MCF 10A (cell line): ENCODE results near the gene MYL3. TPM values are rescaled to one million over a fixed set of nuclear protein-coding genes. Genes with fewer than 3 reads are reported as not detected.

ENCODE experiments used
- BruUV-seq: library from RNA; stranded (reverse); fragments of 400-500 nt; replicated peaks from 2 replicates; lab custom pipeline; 2021; lab: Mats Ljungman, UMichigan
- CTCF ChIA-PET: fragments of 300-600 bp; sonication (Branson Sonifier 250); formaldehyde crosslinking; extraction: SDS; loops from one replicate; lab custom pipeline; 2021; ENCODE audit warnings: antibody characterized with exemption, inconsistent platforms; lab: Yijun Ruan, JAX
- POLR2A ChIA-PET: fragments of 300-600, 350-650 bp; sonication (Branson Sonifier 250); formaldehyde crosslinking; extraction: SDS; loops from one replicate; lab custom pipeline; 2020; ENCODE audit warnings: antibody characterized with exemption, inconsistent platforms; lab: Yijun Ruan, JAX
- DNase-seq: peaks from one replicate; pipeline ENCODE4 v3.0.0-alpha.2; 2018; ENCODE audit not compliant: unreplicated experiment
- H3K27ac Mint-ChIP-seq: one replicate; pipeline ENCODE4 v1.8.0; 2022; ENCODE audit warnings: mild to moderate bottlenecking, low read depth, mixed read lengths; ENCODE audit not compliant: unreplicated experiment
- H3K27me3 Mint-ChIP-seq: one replicate; pipeline ENCODE4 v1.8.0; 2022; ENCODE audit warnings: mixed read lengths; ENCODE audit not compliant: insufficient read depth, unreplicated experiment
- H3K36me3 Mint-ChIP-seq: one replicate; pipeline ENCODE4 v1.8.0; 2022; ENCODE audit warnings: mild to moderate bottlenecking, moderate library complexity, mixed read lengths; ENCODE audit not compliant: insufficient read depth, unreplicated experiment
- H3K4me1 Mint-ChIP-seq: one replicate; pipeline ENCODE4 v1.8.0; 2022; ENCODE audit warnings: mixed read lengths; ENCODE audit not compliant: insufficient read depth, unreplicated experiment
- H3K4me3 Mint-ChIP-seq: one replicate; pipeline ENCODE4 v1.8.0; 2022; ENCODE audit warnings: mild to moderate bottlenecking, moderate library complexity, mixed read lengths; ENCODE audit not compliant: unreplicated experiment
- H3K9me3 Mint-ChIP-seq: one replicate; pipeline ENCODE4 v1.8.0; 2022; ENCODE audit warnings: mixed read lengths; ENCODE audit not compliant: unreplicated experiment
- CTCF ChIP-seq: fragments of 200-600 bp; IDR thresholded peaks from one replicate; pipeline ENCODE4 v1.8.0; 2022; ENCODE audit warnings: antibody characterized with exemption, mild to moderate bottlenecking; ENCODE audit not compliant: unreplicated experiment
- intact Hi-C: fragments of 100-400 bp; cut with micrococcal nuclease; formaldehyde crosslinking; loops from 2 replicates; pipeline ENCODE4 v1.14.1; 2022
- total RNA-seq: library from RNA; stranded (reverse); gene quantifications from 2 replicates; pipeline ENCODE4 v1.2.3, GENCODE V29; 2022

MYL3 gene
- total RNA-seq, 1 experiment from 2014 or later = not detected

- no peak for DNase-seq
- Mint-ChIP-seq H3K9me3 (no peaks in the 10 kb centered on the region), H3K36me3 (peaks cover 6% of the 10 kb centered on the region), H3K27me3 (peaks cover 34% of the 10 kb centered on the region), H3K27ac (no peak overlapping the region), H3K4me3 (no peak overlapping the region), H3K4me1 (no peaks in the 10 kb centered on the region)
- CTCF ChIA-PET = interaction anchor here (0.6 to 1.7 kb wide), 3 partner anchors 10 to 242 kb away, joined by 3 read pairs; partner anchors contain the start of gene PTH1R
- BruUV-seq = no TSS peak
- TF ChIP-seq CTCF = no peak
- POLR2A ChIA-PET = no interaction called here
- intact Hi-C loops = no loop called here
Measured at GRCh38 chr3:46887980-46888494, 24.8 kb upstream of the MYL3 start.

- H3K9me3 Mint-ChIP-seq = no peaks in the 10 kb centered on the region
- no peak overlapping the region for H3K27ac Mint-ChIP-seq
- TF ChIP-seq CTCF = no peak
- POLR2A ChIA-PET = interaction anchor here (0.7 kb wide), 1 partner anchor 9 kb away, joined by 3 read pairs; no protein-coding TSS in a partner anchor
- peaks cover 26% of the 10 kb centered on the region for H3K27me3 Mint-ChIP-seq
- peaks cover 6% of the 10 kb centered on the region for H3K36me3 Mint-ChIP-seq
- BruUV-seq = no TSS peak
- no peak overlapping the region for H3K4me3 Mint-ChIP-seq
- CTCF ChIA-PET = interaction anchor here (1.7 to 1.9 kb wide), 2 partner anchors 9 to 19 kb away, joined by 9 read pairs; no protein-coding TSS in a partner anchor
- intact Hi-C loops = no loop called here
- DNase-seq = no peak
- H3K4me1 Mint-ChIP-seq = no peaks in the 10 kb centered on the region
Measured at GRCh38 chr3:46885612-46886011, 22.4 kb upstream of the MYL3 start.

- no peak overlapping the region for H3K27ac Mint-ChIP-seq
- POLR2A ChIA-PET = no interaction called here
- H3K27me3 Mint-ChIP-seq = peaks cover 32% of the 10 kb centered on the region
- H3K4me1 Mint-ChIP-seq = no peaks in the 10 kb centered on the region
- TF ChIP-seq CTCF = no peak
- CTCF ChIA-PET = interaction anchor here (0.8 to 1.9 kb wide), 2 partner anchors 18 to 19 kb away, joined by 4 to 9 read pairs; no protein-coding TSS in a partner anchor
- no peak overlapping the region for H3K4me3 Mint-ChIP-seq
- no peaks in the 10 kb centered on the region for H3K9me3 Mint-ChIP-seq
- H3K36me3 Mint-ChIP-seq = peaks cover 6% of the 10 kb centered on the region
- BruUV-seq = no TSS peak
- no peak for DNase-seq
- intact Hi-C loops = no loop called here
Measured at GRCh38 chr3:46884929-46885328, 21.7 kb upstream of the MYL3 start.

- Mint-ChIP-seq H3K36me3 (peaks cover 6% of the 10 kb centered on the region), H3K4me3 (no peak overlapping the region), H3K9me3 (no peaks in the 10 kb centered on the region), H3K4me1 (no peaks in the 10 kb centered on the region), H3K27me3 (peaks cover 37% of the 10 kb centered on the region), H3K27ac (no peak overlapping the region)
- intact Hi-C loops = no loop called here
- ChIA-PET POLR2A (no interaction called here), CTCF (interaction anchor here (0.8 kb wide), 1 partner anchor 19 kb away, joined by 4 read pairs; no protein-coding TSS in a partner anchor)
- no peak for TF ChIP-seq CTCF
- no peak for DNase-seq
- no TSS peak for BruUV-seq
Measured at GRCh38 chr3:46884427-46884826, 21.2 kb upstream of the MYL3 start.
